Hepatocyte (in vitro differentiated cells): ENCODE results near the gene MYO18B. TPM values are rescaled to one million over a fixed set of nuclear protein-coding genes. Genes with fewer than 3 reads are reported as not detected.

Source experiments
- DNase-seq: peaks from one replicate; pipeline ENCODE4 v3.0.0-alpha.2; 2016; ENCODE audit warnings: low spot score
- H2AFZ ChIP-seq: fragments of 200-600 bp; sonication (generic); 2 replicates; pipeline ENCODE4 v1.6.0; 2016; ENCODE audit warnings: antibody characterized with exemption, mild to moderate bottlenecking
- H3K27ac ChIP-seq: fragments of 200-600 bp; sonication (generic); 2 replicates; pipeline ENCODE4 v1.5.1; 2016; ENCODE audit warnings: mild to moderate bottlenecking
- H3K27me3 ChIP-seq: fragments of 200-600 bp; sonication (generic); 2 replicates; pipeline ENCODE4 v1.6.1; 2016
- H3K36me3 ChIP-seq: fragments of 200-600 bp; sonication (generic); replicated peaks from 2 replicates; pipeline ENCODE4 v1.5.1; 2016; ENCODE audit warnings: low read depth; ENCODE audit not compliant: insufficient read depth
- H3K4me1 ChIP-seq: fragments of 200-600 bp; sonication (generic); 2 replicates; pipeline ENCODE4 v1.5.1; 2016; ENCODE audit warnings: mild to moderate bottlenecking, moderate library complexity; ENCODE audit not compliant: insufficient read depth
- H3K4me2 ChIP-seq: fragments of 200-600 bp; sonication (generic); 2 replicates; pipeline ENCODE4 v1.6.0; 2016
- H3K4me3 ChIP-seq: fragments of 200-600 bp; sonication (generic); 2 replicates; pipeline ENCODE4 v1.5.1; 2016; ENCODE audit warnings: mild to moderate bottlenecking
- H3K79me2 ChIP-seq: fragments of 200-600 bp; sonication (generic); 2 replicates; pipeline ENCODE4 v1.6.0; 2017; ENCODE audit warnings: mild to moderate bottlenecking
- H3K9me2 ChIP-seq: fragments of 200-600 bp; sonication (generic); replicated peaks from 2 replicates; pipeline ENCODE4 v1.6.0; 2017; ENCODE audit warnings: mild to moderate bottlenecking; ENCODE audit not compliant: insufficient read depth
- H3K9me3 ChIP-seq: fragments of 200-600 bp; sonication (generic); 2 replicates; pipeline ENCODE4 v1.5.1; 2016; ENCODE audit warnings: low read depth, mild to moderate bottlenecking
- H4K20me1 ChIP-seq: fragments of 200-600 bp; sonication (generic); 2 replicates; pipeline ENCODE4 v1.6.0; 2016; ENCODE audit warnings: mild to moderate bottlenecking; ENCODE audit not compliant: insufficient read depth, poor library complexity, severe bottlenecking
- EZH2 ChIP-seq: fragments of 200-600 bp; sonication (generic); IDR thresholded peaks from 2 replicates; pipeline ENCODE4 v1.6.1; 2016; ENCODE audit warnings: antibody characterized with exemption, mild to moderate bottlenecking, borderline replicate concordance
- EZH2phosphoT487 ChIP-seq: fragments of 200-600 bp; sonication (generic); IDR thresholded peaks from one replicate; pipeline ENCODE4 v1.6.1; 2018; ENCODE audit warnings: antibody characterized with exemption, mild to moderate bottlenecking, low read depth, moderate library complexity; ENCODE audit not compliant: unreplicated experiment, severe bottlenecking
- WGBS: methylation state at CpG from one replicate; pipeline ENCODE4 v1.1.6; 2016; ENCODE audit warnings: low lambda C conversion rate; ENCODE audit errors: missing lambda C conversion rate; 5-methylcytosine and 5-hydroxymethylcytosine counted together
- polyA plus RNA-seq: library from polyadenylated mRNA; unstranded; fragments of >200 nt; fragmentation: Nextera tagmentation; extraction: Ambion mirVana; gene quantifications from 2 replicates; pipeline ENCODE4 v1.2.1, GENCODE V29; 2016
- total RNA-seq: library from RNA; depleted of rRNA; stranded (reverse); fragments of >200 nt; gene quantifications from 2 replicates; pipeline ENCODE4 v1.2.3, GENCODE V29; 2014
- TF ChIP-seq, protein P1 (sequence below): fragments of 200-600 bp; sonication (generic); IDR thresholded peaks from 2 replicates; pipeline ENCODE4 v1.5.1; 2016; ENCODE audit warnings: antibody characterized with exemption, mild to moderate bottlenecking; ENCODE audit not compliant: poor library complexity

The MYO18B gene
- total and polyA plus RNA-seq, 2 experiments from 2014 or later = 0.23 TPM; not detected in 1

DNA sequence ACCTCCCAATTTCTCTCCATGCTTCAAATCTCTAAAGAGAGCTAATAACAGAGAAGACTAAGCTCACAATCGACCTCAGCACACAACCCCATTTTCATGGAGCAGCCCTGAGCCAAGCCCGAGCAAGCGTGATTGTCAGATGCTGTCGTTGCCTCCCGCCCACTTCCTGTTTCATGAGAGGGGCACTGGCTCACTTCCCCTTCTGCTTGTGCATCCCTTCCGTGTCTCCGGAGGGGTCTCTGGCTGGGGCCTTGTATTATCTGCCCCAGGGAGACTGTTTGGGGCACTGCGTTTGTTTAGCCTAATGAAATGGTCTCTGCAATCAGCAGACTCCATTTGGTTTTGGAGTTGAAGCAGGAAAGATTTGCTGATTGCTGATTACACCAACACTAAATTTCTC is 246.0 kb downstream of the MYO18B start:
- H3K4me2 ChIP-seq = no peak overlapping the region
- no peaks in the 10 kb centered on the region for H4K20me1 ChIP-seq
- TF ChIP-seq EZH2phosphoT487 (no peak), EZH2 (no peak)
- TF ChIP-seq, protein P1, sequence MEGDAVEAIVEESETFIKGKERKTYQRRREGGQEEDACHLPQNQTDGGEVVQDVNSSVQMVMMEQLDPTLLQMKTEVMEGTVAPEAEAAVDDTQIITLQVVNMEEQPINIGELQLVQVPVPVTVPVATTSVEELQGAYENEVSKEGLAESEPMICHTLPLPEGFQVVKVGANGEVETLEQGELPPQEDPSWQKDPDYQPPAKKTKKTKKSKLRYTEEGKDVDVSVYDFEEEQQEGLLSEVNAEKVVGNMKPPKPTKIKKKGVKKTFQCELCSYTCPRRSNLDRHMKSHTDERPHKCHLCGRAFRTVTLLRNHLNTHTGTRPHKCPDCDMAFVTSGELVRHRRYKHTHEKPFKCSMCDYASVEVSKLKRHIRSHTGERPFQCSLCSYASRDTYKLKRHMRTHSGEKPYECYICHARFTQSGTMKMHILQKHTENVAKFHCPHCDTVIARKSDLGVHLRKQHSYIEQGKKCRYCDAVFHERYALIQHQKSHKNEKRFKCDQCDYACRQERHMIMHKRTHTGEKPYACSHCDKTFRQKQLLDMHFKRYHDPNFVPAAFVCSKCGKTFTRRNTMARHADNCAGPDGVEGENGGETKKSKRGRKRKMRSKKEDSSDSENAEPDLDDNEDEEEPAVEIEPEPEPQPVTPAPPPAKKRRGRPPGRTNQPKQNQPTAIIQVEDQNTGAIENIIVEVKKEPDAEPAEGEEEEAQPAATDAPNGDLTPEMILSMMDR = no peak
- WGBS = 58% methylated on average over 8 of the region's 8 CpGs
- peaks cover 10% of the 10 kb centered on the region for H3K27me3 ChIP-seq
- no peaks in the 10 kb centered on the region for H3K36me3 ChIP-seq
- H3K9me2 ChIP-seq = no peaks in the 10 kb centered on the region
- no peak for DNase-seq
- no peaks in the 10 kb centered on the region for H3K4me1 ChIP-seq
- no peak overlapping the region for H3K4me3 ChIP-seq
- H3K79me2 ChIP-seq = no peaks in the 10 kb centered on the region
- no peaks in the 10 kb centered on the region for H3K9me3 ChIP-seq
- no peak overlapping the region for H2AFZ ChIP-seq
- H3K27ac ChIP-seq = no peak overlapping the region

DNA sequence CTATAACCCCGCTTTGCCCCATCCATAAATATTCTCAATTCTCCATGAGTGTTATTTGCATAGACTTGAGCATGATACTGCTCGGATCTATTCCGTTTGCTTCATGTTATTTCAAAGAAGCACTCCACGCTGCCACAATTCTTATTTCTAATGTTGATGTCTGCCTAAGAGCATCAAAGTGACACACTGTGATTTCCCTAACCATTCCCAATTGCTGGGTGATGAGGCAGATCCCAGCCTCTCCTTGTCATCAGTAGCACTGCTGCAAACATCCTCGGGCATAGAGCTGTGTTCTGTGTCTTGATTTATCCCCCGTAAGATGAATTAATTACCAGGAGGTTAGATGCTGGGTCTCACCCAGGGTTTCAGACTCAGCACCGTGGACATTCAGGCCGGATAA is 249.0 kb downstream of the MYO18B start:
- no peaks in the 10 kb centered on the region for H3K79me2 ChIP-seq
- DNase-seq = no peak
- H2AFZ ChIP-seq = no peak overlapping the region
- H3K9me2 ChIP-seq = no peaks in the 10 kb centered on the region
- H3K4me2 ChIP-seq = no peak overlapping the region
- H3K27me3 ChIP-seq = peaks cover 7% of the 10 kb centered on the region
- no peaks in the 10 kb centered on the region for H3K9me3 ChIP-seq
- H3K4me3 ChIP-seq = no peak overlapping the region
- H4K20me1 ChIP-seq = no peaks in the 10 kb centered on the region
- H3K36me3 ChIP-seq = no peaks in the 10 kb centered on the region
- no peak overlapping the region for H3K27ac ChIP-seq
- no peaks in the 10 kb centered on the region for H3K4me1 ChIP-seq
- WGBS = 81% methylated on average over 8 of the region's 8 CpGs
- TF ChIP-seq, protein P1 = no peak
- TF ChIP-seq EZH2phosphoT487 (no peak), EZH2 (no peak)

DNA sequence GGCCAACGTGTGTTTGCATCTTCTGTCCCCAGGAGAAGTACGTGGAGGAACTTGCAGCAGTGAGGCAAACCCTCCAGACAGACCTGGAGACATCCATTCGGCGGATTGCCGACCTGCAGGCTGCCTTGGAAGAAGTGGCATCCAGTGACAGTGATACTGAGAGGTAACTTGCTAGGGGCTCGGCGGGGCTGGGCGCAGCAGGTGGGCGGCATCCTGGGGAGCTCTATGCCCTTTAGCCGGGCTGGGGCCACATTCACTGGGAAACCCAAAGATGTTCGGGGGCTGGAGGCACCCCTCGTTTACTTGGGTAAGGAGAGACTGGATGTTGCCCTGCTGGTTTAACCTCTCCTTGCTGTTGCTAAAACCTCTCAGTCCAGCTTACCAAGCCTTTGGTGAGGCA is 250.3 kb downstream of the MYO18B start:
- H3K27ac ChIP-seq = no peak overlapping the region
- H3K27me3 ChIP-seq = no peaks in the 10 kb centered on the region
- 89% methylated on average over 12 of the region's 12 CpGs for WGBS
- H2AFZ ChIP-seq = no peak overlapping the region
- H3K79me2 ChIP-seq = no peaks in the 10 kb centered on the region
- H3K36me3 ChIP-seq = no peaks in the 10 kb centered on the region
- H4K20me1 ChIP-seq = no peaks in the 10 kb centered on the region
- no peak overlapping the region for H3K4me3 ChIP-seq
- H3K9me2 ChIP-seq = no peaks in the 10 kb centered on the region
- TF ChIP-seq EZH2 (no peak), EZH2phosphoT487 (no peak)
- TF ChIP-seq, protein P1 = no peak
- no peaks in the 10 kb centered on the region for H3K4me1 ChIP-seq
- H3K4me2 ChIP-seq = no peak overlapping the region
- no peak for DNase-seq
- H3K9me3 ChIP-seq = no peaks in the 10 kb centered on the region

DNA sequence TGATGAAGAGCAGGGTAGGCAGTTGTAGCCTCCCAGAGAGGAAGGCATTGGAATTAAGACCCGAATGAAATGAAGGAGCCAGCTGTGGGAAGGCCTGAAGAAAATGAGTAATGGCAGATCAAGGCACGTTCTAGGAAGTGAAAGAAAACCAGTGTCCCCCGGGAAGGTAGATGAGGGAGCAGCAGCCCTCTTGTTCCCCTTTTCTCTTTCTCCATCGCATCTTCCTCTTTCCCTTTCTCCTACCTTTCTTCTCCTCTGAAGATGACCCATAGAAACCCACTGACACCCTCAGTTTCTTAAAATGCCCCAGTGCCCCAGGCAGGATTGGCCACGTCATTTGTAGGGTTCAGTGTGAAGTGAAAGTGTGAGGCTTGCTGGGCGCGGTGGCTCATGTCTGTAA is 254.7 kb downstream of the MYO18B start:
- 82% methylated on average over 7 of the region's 7 CpGs for WGBS
- Histone ChIP-seq H3K27ac (no peak overlapping the region), H3K27me3 (no peaks in the 10 kb centered on the region), H3K4me2 (no peak overlapping the region), H3K79me2 (no peaks in the 10 kb centered on the region), H4K20me1 (no peaks in the 10 kb centered on the region), H3K4me3 (no peak overlapping the region), H3K9me3 (no peaks in the 10 kb centered on the region), H2AFZ (no peak overlapping the region), H3K9me2 (no peaks in the 10 kb centered on the region), H3K36me3 (no peaks in the 10 kb centered on the region), H3K4me1 (no peaks in the 10 kb centered on the region)
- TF ChIP-seq, protein P1 = no peak
- no peak for DNase-seq
